ENCODE measurements around the gene SLC27A1. TPM values are rescaled to one million over a fixed set of nuclear protein-coding genes. Genes with fewer than 3 reads are reported as not detected.

Gene SLC27A1
- total and polyA plus RNA-seq, 9 of the 15 experiments (the other 6 are each of a cell fraction or from before 2014, with no cell fraction given) = 0.06 to 3.0 (median 1.1) TPM

DNA sequence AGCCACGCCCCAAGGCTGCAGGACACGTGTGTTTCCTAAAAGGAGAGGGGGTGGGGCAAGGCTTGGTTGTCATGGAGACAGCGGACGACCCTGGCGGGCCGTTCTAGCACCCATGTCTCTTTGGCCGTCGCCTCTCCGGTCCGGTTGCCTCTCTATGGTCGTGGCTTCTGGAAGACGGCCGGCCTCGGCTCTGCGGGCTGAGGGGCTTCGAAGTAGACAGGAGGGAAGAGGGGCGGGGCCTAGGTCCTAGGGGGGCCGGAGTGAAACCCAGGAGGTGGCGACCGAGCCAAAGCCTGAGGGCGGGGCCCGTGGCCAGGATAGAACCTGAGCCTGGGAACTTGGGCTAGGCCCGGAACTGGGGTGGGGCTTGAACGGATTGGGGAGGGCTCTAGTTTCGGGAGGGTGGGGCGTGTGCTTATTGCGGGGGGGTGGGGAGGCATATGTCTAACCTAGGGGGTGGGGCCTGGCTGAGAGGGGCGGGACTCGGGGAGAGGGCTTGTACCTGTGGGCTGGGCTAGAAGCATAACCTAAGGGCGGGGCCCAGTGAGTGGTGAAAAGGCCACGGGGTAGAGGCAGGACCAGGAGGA is 750 bp upstream of the SLC27A1 start (continued):
- TF ChIP-seq RAD51 (IDR thresholded peaks at IDR 0.05; ENCODE audit: borderline replicate concordance, low read depth) = peak; percentile 63
- peak; percentile 66; the same call in 1 of the 2 replicates for TF ChIP-seq L3MBTL2 (IDR thresholded peaks at IDR 0.05)
- TF ChIP-seq FOXM1 (IDR thresholded peaks at IDR 0.05; ENCODE audit: low read depth) = no peak
- 0 out of 2 replicates have a peak, but pooled peaks have one; percentile 60 for TF ChIP-seq FOXM1 (CRISPR knock-in tag; IDR thresholded peaks at IDR 0.05; ENCODE audit: low read depth)
- no peak for TF ChIP-seq ELF2 (CRISPR knock-in tag; IDR thresholded peaks at IDR 0.05)
- TF ChIP-seq JUNB (CRISPR knock-in tag; conservative IDR thresholded peaks at IDR 0.05) = no peak
- TF ChIP-seq, protein P1, sequence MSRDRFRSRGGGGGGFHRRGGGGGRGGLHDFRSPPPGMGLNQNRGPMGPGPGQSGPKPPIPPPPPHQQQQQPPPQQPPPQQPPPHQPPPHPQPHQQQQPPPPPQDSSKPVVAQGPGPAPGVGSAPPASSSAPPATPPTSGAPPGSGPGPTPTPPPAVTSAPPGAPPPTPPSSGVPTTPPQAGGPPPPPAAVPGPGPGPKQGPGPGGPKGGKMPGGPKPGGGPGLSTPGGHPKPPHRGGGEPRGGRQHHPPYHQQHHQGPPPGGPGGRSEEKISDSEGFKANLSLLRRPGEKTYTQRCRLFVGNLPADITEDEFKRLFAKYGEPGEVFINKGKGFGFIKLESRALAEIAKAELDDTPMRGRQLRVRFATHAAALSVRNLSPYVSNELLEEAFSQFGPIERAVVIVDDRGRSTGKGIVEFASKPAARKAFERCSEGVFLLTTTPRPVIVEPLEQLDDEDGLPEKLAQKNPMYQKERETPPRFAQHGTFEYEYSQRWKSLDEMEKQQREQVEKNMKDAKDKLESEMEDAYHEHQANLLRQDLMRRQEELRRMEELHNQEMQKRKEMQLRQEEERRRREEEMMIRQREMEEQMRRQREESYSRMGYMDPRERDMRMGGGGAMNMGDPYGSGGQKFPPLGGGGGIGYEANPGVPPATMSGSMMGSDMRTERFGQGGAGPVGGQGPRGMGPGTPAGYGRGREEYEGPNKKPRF (IDR thresholded peaks at IDR 0.05; ENCODE audit: low read depth, low read length) = no peak
- no peak for TF ChIP-seq SIRT6 (IDR thresholded peaks at IDR 0.05; ENCODE audit: low read depth, low read length)
- no peak for TF ChIP-seq SMARCA5 (IDR thresholded peaks at IDR 0.05)
- TF ChIP-seq KAT8 (IDR thresholded peaks at IDR 0.05; ENCODE audit: low read depth) = no peak
- no peak for TF ChIP-seq TBP (optimal IDR thresholded peaks at IDR 0.05; ENCODE audit: low read depth, low read length)
- TF ChIP-seq, protein P2, sequence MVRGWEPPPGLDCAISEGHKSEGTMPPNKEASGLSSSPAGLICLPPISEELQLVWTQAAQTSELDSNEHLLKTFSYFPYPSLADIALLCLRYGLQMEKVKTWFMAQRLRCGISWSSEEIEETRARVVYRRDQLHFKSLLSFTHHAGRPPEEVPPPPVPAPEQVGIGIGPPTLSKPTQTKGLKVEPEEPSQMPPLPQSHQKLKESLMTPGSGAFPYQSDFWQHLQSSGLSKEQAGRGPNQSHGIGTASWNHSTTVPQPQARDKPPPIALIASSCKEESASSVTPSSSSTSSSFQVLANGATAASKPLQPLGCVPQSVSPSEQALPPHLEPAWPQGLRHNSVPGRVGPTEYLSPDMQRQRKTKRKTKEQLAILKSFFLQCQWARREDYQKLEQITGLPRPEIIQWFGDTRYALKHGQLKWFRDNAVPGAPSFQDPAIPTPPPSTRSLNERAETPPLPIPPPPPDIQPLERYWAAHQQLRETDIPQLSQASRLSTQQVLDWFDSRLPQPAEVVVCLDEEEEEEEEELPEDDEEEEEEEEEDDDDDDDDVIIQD (CRISPR knock-in tag; IDR thresholded peaks at IDR 0.05) = no peak
- no peak for TF ChIP-seq NR2C2 (CRISPR knock-in tag; IDR thresholded peaks at IDR 0.05)
- TF ChIP-seq NR2C2 (tag; IDR thresholded peaks at IDR 0.05) = no peak; the same call in 1 of the 2 replicates
- peak; percentile 14; the same call in 1 of the 2 replicates for TF ChIP-seq HCFC1 (IDR thresholded peaks at IDR 0.05; ENCODE audit: low read depth, low read length)
- TF ChIP-seq, protein P3, sequence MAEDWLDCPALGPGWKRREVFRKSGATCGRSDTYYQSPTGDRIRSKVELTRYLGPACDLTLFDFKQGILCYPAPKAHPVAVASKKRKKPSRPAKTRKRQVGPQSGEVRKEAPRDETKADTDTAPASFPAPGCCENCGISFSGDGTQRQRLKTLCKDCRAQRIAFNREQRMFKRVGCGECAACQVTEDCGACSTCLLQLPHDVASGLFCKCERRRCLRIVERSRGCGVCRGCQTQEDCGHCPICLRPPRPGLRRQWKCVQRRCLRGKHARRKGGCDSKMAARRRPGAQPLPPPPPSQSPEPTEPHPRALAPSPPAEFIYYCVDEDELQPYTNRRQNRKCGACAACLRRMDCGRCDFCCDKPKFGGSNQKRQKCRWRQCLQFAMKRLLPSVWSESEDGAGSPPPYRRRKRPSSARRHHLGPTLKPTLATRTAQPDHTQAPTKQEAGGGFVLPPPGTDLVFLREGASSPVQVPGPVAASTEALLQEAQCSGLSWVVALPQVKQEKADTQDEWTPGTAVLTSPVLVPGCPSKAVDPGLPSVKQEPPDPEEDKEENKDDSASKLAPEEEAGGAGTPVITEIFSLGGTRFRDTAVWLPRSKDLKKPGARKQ (CRISPR knock-in tag; IDR thresholded peaks at IDR 0.05) = no peak
- TF ChIP-seq HNRNPUL1 (IDR thresholded peaks at IDR 0.05; ENCODE audit: low read length) = no peak
- no peak for TF ChIP-seq ZFP30 (CRISPR knock-in tag; IDR thresholded peaks at IDR 0.05; ENCODE audit: borderline replicate concordance)
- no peak for TF ChIP-seq STAG1 (CRISPR knock-in tag; IDR thresholded peaks at IDR 0.05; ENCODE audit: borderline replicate concordance)
- TF ChIP-seq MXI1 (IDR thresholded peaks at IDR 0.05; ENCODE audit: low read depth, low read length) = peak; percentile 99
- TF ChIP-seq, protein P4, sequence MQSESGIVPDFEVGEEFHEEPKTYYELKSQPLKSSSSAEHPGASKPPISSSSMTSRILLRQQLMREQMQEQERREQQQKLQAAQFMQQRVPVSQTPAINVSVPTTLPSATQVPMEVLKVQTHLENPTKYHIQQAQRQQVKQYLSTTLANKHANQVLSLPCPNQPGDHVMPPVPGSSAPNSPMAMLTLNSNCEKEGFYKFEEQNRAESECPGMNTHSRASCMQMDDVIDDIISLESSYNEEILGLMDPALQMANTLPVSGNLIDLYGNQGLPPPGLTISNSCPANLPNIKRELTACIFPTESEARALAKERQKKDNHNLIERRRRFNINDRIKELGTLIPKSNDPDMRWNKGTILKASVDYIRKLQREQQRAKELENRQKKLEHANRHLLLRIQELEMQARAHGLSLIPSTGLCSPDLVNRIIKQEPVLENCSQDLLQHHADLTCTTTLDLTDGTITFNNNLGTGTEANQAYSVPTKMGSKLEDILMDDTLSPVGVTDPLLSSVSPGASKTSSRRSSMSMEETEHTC (IDR thresholded peaks at IDR 0.05) = no peak
- no peak for TF ChIP-seq CBFA2T3 (IDR thresholded peaks at IDR 0.05)
- TF ChIP-seq SUPT5H (IDR thresholded peaks at IDR 0.05) = no peak; the same call in 1 of the 2 replicates
- no peak for TF ChIP-seq ZNF140 (CRISPR knock-in tag; IDR thresholded peaks at IDR 0.05)
- no peak for TF ChIP-seq ATF1 (CRISPR knock-in tag; IDR thresholded peaks at IDR 0.05)
- TF ChIP-seq ATF1 (tag; IDR thresholded peaks at IDR 0.05) = peak; percentile 27
